Endothelial cell of umbilical vein (primary cell): ENCODE measurements around the gene BMPR1B. TPM values are rescaled to one million over a fixed set of nuclear protein-coding genes. Genes with fewer than 3 reads are reported as not detected.

Experiments used
- BruUV-seq: library from RNA; stranded (reverse); fragments of 400-500 nt; replicated peaks from 2 replicates; lab custom pipeline; 2021; lab: Mats Ljungman, UMichigan
- CTCF ChIA-PET: fragments of 300-600, 350-600 bp; sonication (Branson Sonifier 250); formaldehyde crosslinking; loops from one replicate; lab custom pipeline; 2021; ENCODE audit warnings: antibody characterized with exemption, inconsistent platforms; lab: Charles Lee
- POLR2A ChIA-PET: fragments of 300-600, 350-600 bp; sonication (Branson Sonifier 250); formaldehyde crosslinking; loops from one replicate; lab custom pipeline; 2021; ENCODE audit warnings: antibody characterized with exemption, inconsistent platforms; lab: Charles Lee
- DNase-seq: peaks from one replicate; pipeline ENCODE4 v3.0.0-alpha.2; 2011; ENCODE audit warnings: low read depth, low spot score
- FAIRE-seq: peaks from 2 replicates; lab custom pipeline; 2011; peaks lifted over from hg19 to GRCh38; lab: Jason Lieb, UNC
- H2AFZ ChIP-seq: 2 replicates; pipeline ENCODE4 v1.6.0; 2012; ENCODE audit warnings: low read depth, low read length, control low read depth, inconsistent platforms
- H3K27ac ChIP-seq: 2 replicates; pipeline ENCODE4 v1.5.1; 2011; ENCODE audit warnings: low read depth, mild to moderate bottlenecking, control low read depth, low read length, moderate library complexity; ENCODE audit not compliant: insufficient read depth
- H3K27me3 ChIP-seq, 2 experiments: 2 replicates each; pipeline versions ENCODE4 v1.6.0 to v1.6.1; 2011; ENCODE audit warnings: low read length in 2 of 2, mixed read lengths in 1 of 2; ENCODE audit not compliant: control insufficient read depth in 2 of 2, insufficient read depth in 2 of 2
- H3K36me3 ChIP-seq, 2 experiments: 2 replicates in 1 of 2; 3 replicates in 1 of 2; pipeline ENCODE4 v1.5.1; 2011; ENCODE audit warnings: low read length in 2 of 2, mild to moderate bottlenecking in 1 of 2, moderate library complexity in 1 of 2; ENCODE audit not compliant: control insufficient read depth in 2 of 2, insufficient read depth in 2 of 2; ENCODE audit errors: extremely low read depth in 1 of 2
- H3K4me1 ChIP-seq: 3 replicates; pipeline ENCODE4 v1.5.1; 2011; ENCODE audit warnings: mild to moderate bottlenecking, low read length; ENCODE audit not compliant: control insufficient read depth, insufficient read depth; ENCODE audit errors: extremely low read depth
- H3K4me2 ChIP-seq: 2 replicates; pipeline ENCODE4 v1.6.1; 2011; ENCODE audit warnings: low read length, control low read depth, mixed read lengths; ENCODE audit not compliant: insufficient read depth
- H3K4me3 ChIP-seq, 3 experiments: fragments of 200-600 bp in 1 of 3; sonication (generic), shearing (Covaris generic) in 1 of 3; replicated peaks in 1 of 3; 2 replicates each; pipeline ENCODE4 v1.5.1; 2011 to 2016; ENCODE audit warnings: control low read depth in 3 of 3, low read length in 3 of 3, mild to moderate bottlenecking in 2 of 3, inconsistent platforms in 1 of 3, low read depth in 1 of 3, moderate library complexity in 1 of 3; ENCODE audit not compliant: insufficient read depth in 1 of 3
- H3K79me2 ChIP-seq: 2 replicates; pipeline ENCODE4 v1.6.0; 2012; ENCODE audit warnings: low read length, inconsistent platforms; ENCODE audit not compliant: control insufficient read depth, insufficient read depth
- H3K9ac ChIP-seq: replicated peaks from 2 replicates; pipeline ENCODE3; 2011; ENCODE audit warnings: low read length, control low read depth; ENCODE audit not compliant: insufficient read depth; ENCODE audit errors: extremely low read depth
- H3K9me1 ChIP-seq: replicated peaks from 3 replicates; pipeline ENCODE4 v1.6.0; 2011; ENCODE audit warnings: mild to moderate bottlenecking, low read length; ENCODE audit not compliant: control insufficient read depth, insufficient read depth; ENCODE audit errors: extremely low read depth
- H3K9me3 ChIP-seq: replicated peaks from 2 replicates; pipeline ENCODE4 v1.5.1; 2012; ENCODE audit warnings: low read length, inconsistent platforms; ENCODE audit not compliant: control insufficient read depth, insufficient read depth
- H4K20me1 ChIP-seq: replicated peaks from 2 replicates; pipeline ENCODE3; 2011; ENCODE audit warnings: mild to moderate bottlenecking, low read length; ENCODE audit not compliant: control insufficient read depth, insufficient read depth; ENCODE audit errors: extremely low read depth
- CTCF ChIP-seq, 2 donors: IDR thresholded peaks; 1 replicate in 1 of 2; 2 replicates in 1 of 2; pipeline ENCODE4 v1.5.1; 2011; ENCODE audit warnings: low read length in 2 of 2, mild to moderate bottlenecking in 2 of 2, moderate library complexity in 2 of 2, control low read depth in 1 of 2, inconsistent platforms in 1 of 2, low read depth in 1 of 2; ENCODE audit not compliant: insufficient read depth in 1 of 2; ENCODE audit errors: extremely low read depth in 1 of 2
- EZH2 ChIP-seq: IDR thresholded peaks from 2 replicates; pipeline ENCODE4 v1.6.1; 2012; ENCODE audit warnings: borderline replicate concordance, low read depth, mild to moderate bottlenecking, moderate library complexity, low read length, inconsistent platforms; ENCODE audit not compliant: severe bottlenecking
- FOS ChIP-seq: IDR thresholded peaks from 2 replicates; pipeline ENCODE4 v1.6.1; 2011; ENCODE audit warnings: mild to moderate bottlenecking, low read length, moderate library complexity, borderline replicate concordance; ENCODE audit not compliant: insufficient read depth
- GATA2 ChIP-seq: IDR thresholded peaks from 2 replicates; pipeline ENCODE4 v1.7.0; 2011; ENCODE audit warnings: low read depth, mild to moderate bottlenecking, moderate library complexity, mixed read lengths, low read length; ENCODE audit not compliant: insufficient read length, insufficient read depth
- JUN ChIP-seq: IDR thresholded peaks from 2 replicates; pipeline ENCODE4 v1.6.1; 2011; ENCODE audit warnings: borderline replicate concordance, low read depth; ENCODE audit not compliant: insufficient read length, insufficient read depth
- MAX ChIP-seq: IDR thresholded peaks from 2 replicates; pipeline ENCODE4 v1.6.1; 2011; ENCODE audit not compliant: insufficient read depth, insufficient read length
- MYC ChIP-seq: IDR thresholded peaks from one replicate; pipeline ENCODE4 v1.6.1; 2011; ENCODE audit warnings: mild to moderate bottlenecking, low read depth, low read length
- POLR2A ChIP-seq: IDR thresholded peaks from 2 replicates; pipeline ENCODE4 v1.6.1; 2012; ENCODE audit warnings: low read depth, mild to moderate bottlenecking, control low read depth, low read length
- POLR2AphosphoS5 ChIP-seq: IDR thresholded peaks from 2 replicates; pipeline ENCODE4 v1.6.1; 2012; ENCODE audit warnings: low read depth, mild to moderate bottlenecking, control low read depth, low read length, moderate library complexity; ENCODE audit not compliant: insufficient read depth
- dilution Hi-C: fragments of 300-500 bp; cut with MboI; formaldehyde crosslinking; loops from one replicate; pipeline ENCODE4 v1.15.0; 2019; ENCODE audit warnings: low sequenced_read_pairs; ENCODE audit not compliant: extremely low pct_ligation_motif_present
- intact Hi-C: fragments of 100-400 bp; cut with micrococcal nuclease; formaldehyde crosslinking; loops from one replicate; pipeline ENCODE4 v1.10.0; 2022
- polyA plus RNA-seq, 4 experiments: library from polyadenylated mRNA; depleted of rRNA in 3 of 4; stranded (reverse) in 3 of 4; unstranded in 1 of 4; fragments of >200 nt; gene quantifications; 2 replicates each; pipeline versions ENCODE4 v1.2.1 to v1.2.3, GENCODE V29; 2011 to 2012; ENCODE audit warnings: missing spikeins in 1 of 4
- total RNA-seq: library from RNA; stranded (reverse); gene quantifications from 2 replicates; pipeline ENCODE4 v1.2.3, GENCODE V29; 2021

The BMPR1B gene
- total and polyA plus RNA-seq, 2 donors (not counting 3 experiments of a cell fraction or from before 2014, with no cell fraction given), result 0.28 to 2.1 TPM

- Histone ChIP-seq H3K9ac (no peak overlapping the region), H3K27me3 (no peaks in the 10 kb centered on the region), H3K9me1 (no peaks in the 10 kb centered on the region), H3K36me3 (no peaks in the 10 kb centered on the region), H3K79me2 (no peaks in the 10 kb centered on the region), H3K4me3 (no peak overlapping the region), H3K9me3 (no peaks in the 10 kb centered on the region), H3K4me2 (no peak overlapping the region), H2AFZ (no peak overlapping the region), H4K20me1 (no peaks in the 10 kb centered on the region), H3K4me1 (no peaks in the 10 kb centered on the region), H3K27ac (no peak overlapping the region)
- POLR2A ChIA-PET, result no interaction called here
- TF ChIP-seq FOS, result no peak
- TF ChIP-seq EZH2, result no peak
- TF ChIP-seq POLR2AphosphoS5, result no peak
- TF ChIP-seq MAX, result no peak
- no peak for TF ChIP-seq POLR2A
- no peak for TF ChIP-seq MYC
- no peak for TF ChIP-seq CTCF (IDR thresholded peaks at IDR 0.05; ENCODE audit: extremely low read depth in 1 of 2, insufficient read depth in 1 of 2, low read depth in 1 of 2, low read length in 2 of 2)
- no peak for TF ChIP-seq JUN
- no peak for TF ChIP-seq GATA2
- intact Hi-C loops, result no loop called here
- no TSS peak for BruUV-seq
- DNase-seq (no peak), FAIRE-seq (no peak)
- CTCF ChIA-PET, result no interaction called here
- dilution Hi-C loops, result no loop called here
Measured at GRCh38 chr4:94765174-94765573, 7.4 kb downstream of the BMPR1B start.
